Panc1 (cell line): ENCODE measurements around the gene ADD2. TPM values are rescaled to one million over a fixed set of nuclear protein-coding genes. Genes with fewer than 3 reads are reported as not detected.

Experiments used
- ATAC-seq: fragments of 200-7000 bp; cut with Tn5 transposase; 2 replicates; pipeline ENCODE4 v1.9.1; 2020; ENCODE audit warnings: mild to moderate bottlenecking, moderate library complexity
- BruUV-seq: library from RNA; stranded (reverse); fragments of 400-500 nt; replicated peaks from 2 replicates; lab custom pipeline; 2021; lab: Mats Ljungman, UMichigan
- CTCF ChIA-PET: fragments of 300-600 bp; sonication (Branson Sonifier 250); formaldehyde crosslinking; loops from one replicate; lab custom pipeline; 2022; ENCODE audit warnings: antibody characterized with exemption; lab: Charles Lee
- POLR2A ChIA-PET: fragments of 300-600 bp; sonication (Branson Sonifier 250); formaldehyde crosslinking; loops from one replicate; lab custom pipeline; 2022; ENCODE audit warnings: antibody characterized with exemption; lab: Charles Lee
- DNase-seq: peaks from one replicate; pipeline ENCODE4 v3.0.0-alpha.2; 2010; ENCODE audit warnings: low read depth, low spot score
- H3K27ac ChIP-seq: 2 replicates; pipeline ENCODE4 v1.5.1; 2011; ENCODE audit warnings: mild to moderate bottlenecking, low read length, inconsistent platforms
- H3K27me3 ChIP-seq: fragments of 200-500 bp; sonication (Bioruptor generic); 2 replicates; pipeline ENCODE4 v1.6.0; 2014; ENCODE audit warnings: low read length, inconsistent platforms; ENCODE audit not compliant: control insufficient read depth, insufficient read depth
- H3K36me3 ChIP-seq: fragments of 200-500 bp; sonication (Bioruptor generic); 2 replicates; pipeline ENCODE4 v1.5.1; 2014; ENCODE audit warnings: inconsistent platforms, mild to moderate bottlenecking, low read length, moderate library complexity; ENCODE audit not compliant: control insufficient read depth, insufficient read depth
- H3K4me1 ChIP-seq: 2 replicates; pipeline ENCODE4 v1.5.1; 2011; ENCODE audit warnings: inconsistent platforms, mild to moderate bottlenecking, low read length, moderate library complexity; ENCODE audit not compliant: control insufficient read depth, insufficient read depth
- H3K4me3 ChIP-seq, 2 experiments: 2 replicates each; pipeline ENCODE4 v1.5.1; 2011 to 2012; ENCODE audit warnings: low read depth in 2 of 2, low read length in 2 of 2, mild to moderate bottlenecking in 2 of 2, inconsistent platforms in 1 of 2, moderate library complexity in 1 of 2
- H3K9me3 ChIP-seq: fragments of 200-500 bp; sonication (Bioruptor generic); 2 replicates; pipeline ENCODE4 v1.5.1; 2014; ENCODE audit warnings: low read depth, mild to moderate bottlenecking, inconsistent platforms, low read length, moderate library complexity; ENCODE audit not compliant: control insufficient read depth, insufficient read depth
- POLR2AphosphoS5 ChIP-seq: IDR thresholded peaks from 2 replicates; pipeline ENCODE4 v1.6.1; 2012; ENCODE audit warnings: mild to moderate bottlenecking, low read depth, low read length, moderate library complexity
- SIN3A ChIP-seq: IDR thresholded peaks from 2 replicates; pipeline ENCODE4 v1.6.1; 2012; ENCODE audit warnings: low read depth, mild to moderate bottlenecking, low read length, moderate library complexity, borderline replicate concordance; ENCODE audit not compliant: insufficient read depth
- TCF7L2 ChIP-seq: IDR thresholded peaks from 2 replicates; pipeline ENCODE4 v1.6.1; 2011; ENCODE audit warnings: mild to moderate bottlenecking, low read depth, low read length, inconsistent platforms
- in situ Hi-C: cut with HindIII; loops from 2 replicates; pipeline ENCODE4 v1.10.0; 2016; ENCODE audit warnings: low sequenced_read_pairs, low pct_unique_long_range_greater_than_20kb
- intact Hi-C: fragments of 100-400 bp; cut with micrococcal nuclease; formaldehyde crosslinking; loops from one replicate; pipeline ENCODE4 v1.10.0; 2022; ENCODE audit not compliant: unreplicated experiment
- total RNA-seq: library from RNA; stranded (reverse); gene quantifications from one replicate; pipeline ENCODE4 v1.2.1, GENCODE V29; 2021; ENCODE audit not compliant: unreplicated experiment
- TF ChIP-seq, protein P1 (sequence below), 2 experiments: IDR thresholded peaks; 2 replicates each; pipeline ENCODE4 v1.6.1; 2011 to 2012; ENCODE audit warnings: low read depth in 2 of 2, control low read depth in 1 of 2, low read length in 1 of 2, mild to moderate bottlenecking in 1 of 2, moderate library complexity in 1 of 2; ENCODE audit not compliant: insufficient read depth in 1 of 2
- TF ChIP-seq, protein P2 (sequence below): fragments of 450-650 bp; IDR thresholded peaks from 2 replicates; pipeline ENCODE4 v1.5.1; 2017; ENCODE audit warnings: mild to moderate bottlenecking

ADD2 gene
- total RNA-seq, 1 experiment from 2014 or later, result 0.26 TPM

DNA sequence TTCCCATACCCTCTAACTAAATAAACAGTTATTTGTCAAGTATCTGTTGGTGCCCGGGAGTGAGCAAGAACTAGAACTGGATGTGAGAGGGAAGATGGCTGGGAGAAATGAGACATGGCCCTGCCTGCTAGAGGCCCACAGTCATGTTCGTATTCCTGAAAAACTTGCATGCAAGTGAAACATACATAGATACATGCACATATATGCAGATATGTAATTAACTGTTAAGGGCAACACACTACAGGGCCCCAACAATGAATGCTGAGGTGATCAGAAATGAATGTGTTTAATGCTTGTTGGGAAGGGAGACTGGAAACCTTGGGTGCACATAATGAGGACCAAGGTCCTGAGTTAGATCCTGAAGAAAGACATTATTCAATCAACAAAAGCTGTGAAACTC, 49.8 kb downstream of the ADD2 start:
- BruUV-seq, result no TSS peak
- ChIA-PET POLR2A (no interaction called here), CTCF (no interaction called here)
- in situ Hi-C loops, result no loop called here
- TF ChIP-seq TCF7L2 (no peak), SIN3A (no peak), POLR2AphosphoS5 (no peak)
- TF ChIP-seq, protein P1, sequence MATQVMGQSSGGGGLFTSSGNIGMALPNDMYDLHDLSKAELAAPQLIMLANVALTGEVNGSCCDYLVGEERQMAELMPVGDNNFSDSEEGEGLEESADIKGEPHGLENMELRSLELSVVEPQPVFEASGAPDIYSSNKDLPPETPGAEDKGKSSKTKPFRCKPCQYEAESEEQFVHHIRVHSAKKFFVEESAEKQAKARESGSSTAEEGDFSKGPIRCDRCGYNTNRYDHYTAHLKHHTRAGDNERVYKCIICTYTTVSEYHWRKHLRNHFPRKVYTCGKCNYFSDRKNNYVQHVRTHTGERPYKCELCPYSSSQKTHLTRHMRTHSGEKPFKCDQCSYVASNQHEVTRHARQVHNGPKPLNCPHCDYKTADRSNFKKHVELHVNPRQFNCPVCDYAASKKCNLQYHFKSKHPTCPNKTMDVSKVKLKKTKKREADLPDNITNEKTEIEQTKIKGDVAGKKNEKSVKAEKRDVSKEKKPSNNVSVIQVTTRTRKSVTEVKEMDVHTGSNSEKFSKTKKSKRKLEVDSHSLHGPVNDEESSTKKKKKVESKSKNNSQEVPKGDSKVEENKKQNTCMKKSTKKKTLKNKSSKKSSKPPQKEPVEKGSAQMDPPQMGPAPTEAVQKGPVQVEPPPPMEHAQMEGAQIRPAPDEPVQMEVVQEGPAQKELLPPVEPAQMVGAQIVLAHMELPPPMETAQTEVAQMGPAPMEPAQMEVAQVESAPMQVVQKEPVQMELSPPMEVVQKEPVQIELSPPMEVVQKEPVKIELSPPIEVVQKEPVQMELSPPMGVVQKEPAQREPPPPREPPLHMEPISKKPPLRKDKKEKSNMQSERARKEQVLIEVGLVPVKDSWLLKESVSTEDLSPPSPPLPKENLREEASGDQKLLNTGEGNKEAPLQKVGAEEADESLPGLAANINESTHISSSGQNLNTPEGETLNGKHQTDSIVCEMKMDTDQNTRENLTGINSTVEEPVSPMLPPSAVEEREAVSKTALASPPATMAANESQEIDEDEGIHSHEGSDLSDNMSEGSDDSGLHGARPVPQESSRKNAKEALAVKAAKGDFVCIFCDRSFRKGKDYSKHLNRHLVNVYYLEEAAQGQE (IDR thresholded peaks at IDR 0.05; ENCODE audit: insufficient read depth in 1 of 2, low read depth in 2 of 2, low read length in 1 of 2), result no peak
- TF ChIP-seq, protein P2, sequence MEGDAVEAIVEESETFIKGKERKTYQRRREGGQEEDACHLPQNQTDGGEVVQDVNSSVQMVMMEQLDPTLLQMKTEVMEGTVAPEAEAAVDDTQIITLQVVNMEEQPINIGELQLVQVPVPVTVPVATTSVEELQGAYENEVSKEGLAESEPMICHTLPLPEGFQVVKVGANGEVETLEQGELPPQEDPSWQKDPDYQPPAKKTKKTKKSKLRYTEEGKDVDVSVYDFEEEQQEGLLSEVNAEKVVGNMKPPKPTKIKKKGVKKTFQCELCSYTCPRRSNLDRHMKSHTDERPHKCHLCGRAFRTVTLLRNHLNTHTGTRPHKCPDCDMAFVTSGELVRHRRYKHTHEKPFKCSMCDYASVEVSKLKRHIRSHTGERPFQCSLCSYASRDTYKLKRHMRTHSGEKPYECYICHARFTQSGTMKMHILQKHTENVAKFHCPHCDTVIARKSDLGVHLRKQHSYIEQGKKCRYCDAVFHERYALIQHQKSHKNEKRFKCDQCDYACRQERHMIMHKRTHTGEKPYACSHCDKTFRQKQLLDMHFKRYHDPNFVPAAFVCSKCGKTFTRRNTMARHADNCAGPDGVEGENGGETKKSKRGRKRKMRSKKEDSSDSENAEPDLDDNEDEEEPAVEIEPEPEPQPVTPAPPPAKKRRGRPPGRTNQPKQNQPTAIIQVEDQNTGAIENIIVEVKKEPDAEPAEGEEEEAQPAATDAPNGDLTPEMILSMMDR, result no peak
- no peak for DNase-seq
- H3K4me3 ChIP-seq, result no peak overlapping the region
- H3K9me3 ChIP-seq, result no peaks in the 10 kb centered on the region
- intact Hi-C loops, result no loop called here
- H3K27me3 ChIP-seq, result peaks cover 3% of the 10 kb centered on the region
- no peaks in the 10 kb centered on the region for H3K4me1 ChIP-seq
- H3K36me3 ChIP-seq, result no peaks in the 10 kb centered on the region
- ATAC-seq, result no peak
- no peak overlapping the region for H3K27ac ChIP-seq

DNA sequence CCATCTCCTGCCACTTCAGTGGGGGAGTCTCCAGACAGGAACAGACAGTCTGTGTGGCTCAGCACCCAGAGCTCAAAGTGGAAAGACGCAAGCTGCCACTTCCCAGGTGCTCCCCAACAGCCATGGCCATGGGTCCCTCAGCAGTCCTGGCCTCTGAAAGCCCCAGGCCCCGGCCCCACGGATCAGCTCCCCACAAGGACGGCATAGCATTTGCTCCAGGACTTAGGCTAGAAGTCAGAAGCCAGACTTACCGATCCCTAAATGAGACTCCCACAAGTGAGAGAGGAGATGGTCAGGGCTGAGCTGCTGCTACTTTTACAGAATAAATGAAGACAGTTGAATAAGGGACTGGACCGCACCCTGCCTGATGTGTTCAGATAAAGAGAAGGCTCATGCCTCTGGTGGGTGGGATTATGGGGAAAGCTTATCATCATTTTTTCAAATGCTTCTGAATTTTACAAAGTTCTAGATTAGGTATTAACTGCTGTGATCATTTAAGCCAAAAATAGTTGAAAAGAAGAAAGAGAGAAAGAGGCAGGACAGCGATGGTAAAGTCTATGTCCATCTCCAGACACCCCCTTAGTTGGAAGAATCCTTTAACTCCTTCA, 50.5 kb downstream of the ADD2 start:
- Histone ChIP-seq H3K4me1 (no peaks in the 10 kb centered on the region), H3K4me3 (no peak overlapping the region), H3K27me3 (peaks cover 3% of the 10 kb centered on the region), H3K27ac (no peak overlapping the region), H3K9me3 (no peaks in the 10 kb centered on the region), H3K36me3 (no peaks in the 10 kb centered on the region)
- in situ Hi-C loops, result no loop called here
- POLR2A ChIA-PET, result interaction anchor here (0.5 kb wide), 1 partner anchor 22 kb away, joined by 4 read pairs; no protein-coding TSS in a partner anchor
- intact Hi-C loops, result no loop called here
- DNase-seq (no peak), ATAC-seq (no peak)
- CTCF ChIA-PET, result no interaction called here
- no TSS peak for BruUV-seq
- TF ChIP-seq POLR2AphosphoS5 (no peak), SIN3A (no peak), TCF7L2 (no peak)
- TF ChIP-seq, protein P2, result no peak
- TF ChIP-seq, protein P1 (IDR thresholded peaks at IDR 0.05; ENCODE audit: insufficient read depth in 1 of 2, low read depth in 2 of 2, low read length in 1 of 2), result no peak
